ENCODE results near the gene C10orf71.

GRCh38 chr10:49255883-49256282 lies 43.1 kb upstream of the C10orf71 start:
- TF ChIP-seq POLR2AphosphoS5 (IDR thresholded peaks at IDR 0.05; ENCODE audit: low read depth, low read length) = no peak
- TF ChIP-seq, protein P1, sequence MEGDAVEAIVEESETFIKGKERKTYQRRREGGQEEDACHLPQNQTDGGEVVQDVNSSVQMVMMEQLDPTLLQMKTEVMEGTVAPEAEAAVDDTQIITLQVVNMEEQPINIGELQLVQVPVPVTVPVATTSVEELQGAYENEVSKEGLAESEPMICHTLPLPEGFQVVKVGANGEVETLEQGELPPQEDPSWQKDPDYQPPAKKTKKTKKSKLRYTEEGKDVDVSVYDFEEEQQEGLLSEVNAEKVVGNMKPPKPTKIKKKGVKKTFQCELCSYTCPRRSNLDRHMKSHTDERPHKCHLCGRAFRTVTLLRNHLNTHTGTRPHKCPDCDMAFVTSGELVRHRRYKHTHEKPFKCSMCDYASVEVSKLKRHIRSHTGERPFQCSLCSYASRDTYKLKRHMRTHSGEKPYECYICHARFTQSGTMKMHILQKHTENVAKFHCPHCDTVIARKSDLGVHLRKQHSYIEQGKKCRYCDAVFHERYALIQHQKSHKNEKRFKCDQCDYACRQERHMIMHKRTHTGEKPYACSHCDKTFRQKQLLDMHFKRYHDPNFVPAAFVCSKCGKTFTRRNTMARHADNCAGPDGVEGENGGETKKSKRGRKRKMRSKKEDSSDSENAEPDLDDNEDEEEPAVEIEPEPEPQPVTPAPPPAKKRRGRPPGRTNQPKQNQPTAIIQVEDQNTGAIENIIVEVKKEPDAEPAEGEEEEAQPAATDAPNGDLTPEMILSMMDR (IDR thresholded peaks at IDR 0.05; ENCODE audit: control extremely low read depth in 1 of 3, insufficient read depth in 1 of 3, low read depth in 1 of 3, low read length in 3 of 3) = no peak
- no peak for TF ChIP-seq RAD21 (IDR thresholded peaks at IDR 0.05 in 1 of 2, conservative IDR thresholded peaks at IDR 0.05 in 1 of 2; ENCODE audit: low read depth in 2 of 2, low read length in 2 of 2)
- TF ChIP-seq ATF3 (IDR thresholded peaks at IDR 0.05; ENCODE audit: insufficient read depth, low read depth, low read length) = no peak
- no peak for TF ChIP-seq POLR2A (IDR thresholded peaks at IDR 0.05; ENCODE audit: control extremely low read depth in 1 of 2, low read depth in 2 of 2, low read length in 2 of 2)
- no peak for TF ChIP-seq TBP (IDR thresholded peaks at IDR 0.05; ENCODE audit: low read depth, low read length)
- no peak for TF ChIP-seq ATF2 (IDR thresholded peaks at IDR 0.05; ENCODE audit: low read length)
- TF ChIP-seq KDM1A (IDR thresholded peaks at IDR 0.05; ENCODE audit: borderline replicate concordance, low read length) = no peak
